Fibroblast of villous mesenchyme (primary cell): ENCODE data around the gene TEAD1. TPM values are rescaled to one million over a fixed set of nuclear protein-coding genes. Genes with fewer than 3 reads are reported as not detected.

ENCODE experiments used
- DNase-seq: peaks from one replicate; pipeline ENCODE4 v3.0.0-alpha.2; 2010; ENCODE audit warnings: low read depth
- H3K4me3 ChIP-seq: 2 replicates; pipeline ENCODE4 v1.5.1; 2011; ENCODE audit warnings: low read depth, mild to moderate bottlenecking, low read length
- total RNA-seq: library from RNA; depleted of rRNA; stranded (reverse); fragments of >200 nt; gene quantifications from 2 replicates; pipeline ENCODE4 v1.2.3, GENCODE V29; 2012
- TF ChIP-seq, protein P1 (sequence below): IDR thresholded peaks from 2 replicates; pipeline ENCODE4 v1.5.1; 2012; ENCODE audit warnings: low read depth, mild to moderate bottlenecking, low read length; ENCODE audit not compliant: insufficient read depth

The TEAD1 gene
- total RNA-seq, 1 donor = 244 TPM

DNA sequence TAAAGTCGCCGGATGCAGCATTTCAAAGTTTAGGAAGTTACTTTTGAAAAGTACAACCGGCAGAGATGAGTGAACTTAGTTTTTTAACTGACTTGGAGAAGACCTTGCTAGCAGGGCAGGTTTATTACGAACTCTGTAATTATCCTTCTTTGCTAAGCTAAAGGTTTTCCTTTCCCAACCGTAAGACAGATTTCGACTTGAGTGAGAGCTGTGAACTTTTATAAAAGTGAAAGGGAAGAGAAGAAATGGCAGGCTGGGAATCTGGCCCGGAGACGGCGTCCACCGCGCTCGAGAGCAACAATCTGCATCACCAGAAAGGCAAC, 659 bp upstream of the TEAD1 start:
- peak overlapping the region; percentile 71 for H3K4me3 ChIP-seq
- DNase-seq = no peak
- TF ChIP-seq, protein P1, sequence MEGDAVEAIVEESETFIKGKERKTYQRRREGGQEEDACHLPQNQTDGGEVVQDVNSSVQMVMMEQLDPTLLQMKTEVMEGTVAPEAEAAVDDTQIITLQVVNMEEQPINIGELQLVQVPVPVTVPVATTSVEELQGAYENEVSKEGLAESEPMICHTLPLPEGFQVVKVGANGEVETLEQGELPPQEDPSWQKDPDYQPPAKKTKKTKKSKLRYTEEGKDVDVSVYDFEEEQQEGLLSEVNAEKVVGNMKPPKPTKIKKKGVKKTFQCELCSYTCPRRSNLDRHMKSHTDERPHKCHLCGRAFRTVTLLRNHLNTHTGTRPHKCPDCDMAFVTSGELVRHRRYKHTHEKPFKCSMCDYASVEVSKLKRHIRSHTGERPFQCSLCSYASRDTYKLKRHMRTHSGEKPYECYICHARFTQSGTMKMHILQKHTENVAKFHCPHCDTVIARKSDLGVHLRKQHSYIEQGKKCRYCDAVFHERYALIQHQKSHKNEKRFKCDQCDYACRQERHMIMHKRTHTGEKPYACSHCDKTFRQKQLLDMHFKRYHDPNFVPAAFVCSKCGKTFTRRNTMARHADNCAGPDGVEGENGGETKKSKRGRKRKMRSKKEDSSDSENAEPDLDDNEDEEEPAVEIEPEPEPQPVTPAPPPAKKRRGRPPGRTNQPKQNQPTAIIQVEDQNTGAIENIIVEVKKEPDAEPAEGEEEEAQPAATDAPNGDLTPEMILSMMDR = no peak

DNA sequence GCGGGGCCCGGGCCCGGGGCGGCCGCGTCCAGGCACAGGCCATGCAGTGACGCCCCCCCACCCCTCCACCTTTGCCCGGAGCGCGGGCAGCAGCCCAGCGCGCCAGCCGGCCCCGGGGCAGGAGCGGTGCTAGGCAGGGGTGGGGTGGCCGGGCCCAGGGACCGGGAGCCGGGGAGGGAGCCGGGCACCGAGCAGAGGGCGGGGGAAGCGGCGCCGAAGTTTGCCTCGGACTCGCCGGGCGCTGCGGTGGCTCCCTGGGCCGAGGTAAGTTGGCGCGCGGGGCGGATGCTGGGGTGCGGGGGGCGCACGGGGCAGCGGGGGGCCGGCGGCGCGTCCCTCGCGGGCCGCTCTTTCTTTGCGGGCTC, 332 bp downstream of the TEAD1 start:
- H3K4me3 ChIP-seq = peak overlapping the region; percentile 85
- TF ChIP-seq, protein P1 = no peak
- DNase-seq = no peak

DNA sequence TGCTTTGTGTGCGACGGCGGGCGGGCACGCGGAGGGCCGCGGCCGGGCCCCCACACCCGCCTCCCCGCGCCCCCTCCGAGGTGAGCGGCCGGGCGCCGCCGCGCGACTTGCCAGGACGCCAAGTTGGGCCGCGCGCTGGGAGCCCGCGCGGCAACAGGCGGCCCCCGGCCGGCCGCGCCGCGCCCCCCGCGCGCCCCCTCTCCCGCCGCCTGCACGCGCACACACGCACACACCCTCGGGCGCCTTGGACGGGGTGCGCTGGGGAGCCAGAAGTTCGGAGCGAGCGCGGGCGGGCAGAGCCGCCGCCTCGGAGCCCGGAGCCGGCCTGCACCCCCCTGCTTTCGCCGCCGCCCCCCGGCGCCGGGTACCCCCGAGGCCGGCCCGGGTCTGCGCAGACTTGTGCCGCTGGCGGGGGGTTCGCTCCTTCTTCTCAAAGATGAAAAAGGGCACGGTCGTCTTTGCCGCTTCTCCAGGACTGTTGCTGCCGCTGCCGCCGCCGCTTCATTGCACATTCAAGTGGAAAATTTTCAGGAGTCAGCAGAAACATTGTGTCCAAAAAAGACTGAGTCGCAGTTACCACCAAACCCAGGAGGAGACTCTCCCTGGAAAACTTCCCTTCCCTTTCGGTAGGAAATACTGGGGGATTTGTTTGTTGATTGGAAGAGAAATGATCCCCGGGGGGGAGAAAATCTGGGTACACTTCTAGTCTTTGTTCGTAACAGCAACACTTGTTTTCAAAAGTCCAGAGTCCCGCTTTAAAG, 895 bp downstream of the TEAD1 start:
- peak overlapping the region; percentile 85 for H3K4me3 ChIP-seq
- TF ChIP-seq, protein P1 = no peak
- no peak for DNase-seq

DNA sequence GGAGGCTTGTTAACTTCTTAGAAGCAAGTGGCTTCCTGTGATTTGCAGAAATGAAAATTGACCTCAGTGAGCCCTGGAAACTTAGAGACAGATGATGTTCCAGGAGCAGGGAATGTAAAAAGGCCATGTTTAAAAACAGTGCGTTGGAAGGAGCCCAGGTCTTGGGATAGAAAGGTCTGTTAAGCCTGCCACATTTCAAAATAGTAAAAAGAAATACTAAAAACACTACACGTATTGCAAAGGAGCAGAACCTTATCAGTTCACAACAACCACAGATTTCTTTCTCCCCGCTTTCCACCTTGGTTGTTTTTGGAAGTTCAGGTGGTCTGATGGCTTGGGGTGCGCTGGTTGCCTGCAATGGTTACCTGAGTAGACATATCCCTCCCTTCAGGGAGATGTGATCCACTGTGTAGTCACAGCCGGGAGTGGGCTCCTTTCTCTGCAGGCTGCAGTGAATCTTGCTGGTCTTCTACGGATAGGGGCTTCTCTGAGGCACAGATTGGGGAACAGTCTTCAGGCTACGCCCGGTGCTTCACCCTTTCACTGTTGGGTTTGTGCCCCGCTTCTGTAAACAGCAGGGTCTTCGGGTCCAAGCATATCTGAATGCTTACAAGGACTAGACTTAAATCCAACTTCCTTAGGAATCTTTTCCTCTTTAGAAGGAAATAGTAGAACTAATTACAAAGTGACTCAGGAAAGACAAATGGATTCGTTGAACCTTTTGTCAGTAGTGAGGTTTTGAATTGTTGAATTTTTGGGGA, 1.9 kb downstream of the TEAD1 start:
- peak overlapping the region; percentile 85 for H3K4me3 ChIP-seq
- peak; percentile 83 for DNase-seq
- TF ChIP-seq, protein P1 = no peak

DNA sequence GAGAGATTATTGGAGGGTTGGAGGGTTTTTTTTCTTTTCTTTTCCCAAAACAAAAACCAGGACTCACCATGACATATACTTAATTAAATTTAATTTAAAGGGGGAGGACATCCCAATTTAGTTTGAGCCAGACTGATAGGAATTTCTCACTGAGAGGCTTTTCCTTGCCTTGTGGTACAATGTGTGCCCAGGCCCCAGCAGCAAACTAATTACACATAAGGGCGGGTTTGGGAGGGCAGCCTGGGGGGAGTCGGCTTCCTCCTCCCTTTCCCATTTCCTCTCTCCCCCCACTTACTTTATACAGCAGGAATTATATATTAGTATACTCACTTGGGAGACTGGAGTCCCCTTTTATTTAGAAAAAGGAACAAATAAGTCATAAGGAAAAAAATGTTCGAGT, 2.9 kb downstream of the TEAD1 start:
- H3K4me3 ChIP-seq = peak overlapping the region; percentile 85
- DNase-seq = peak; percentile 65
- TF ChIP-seq, protein P1 = no peak

DNA sequence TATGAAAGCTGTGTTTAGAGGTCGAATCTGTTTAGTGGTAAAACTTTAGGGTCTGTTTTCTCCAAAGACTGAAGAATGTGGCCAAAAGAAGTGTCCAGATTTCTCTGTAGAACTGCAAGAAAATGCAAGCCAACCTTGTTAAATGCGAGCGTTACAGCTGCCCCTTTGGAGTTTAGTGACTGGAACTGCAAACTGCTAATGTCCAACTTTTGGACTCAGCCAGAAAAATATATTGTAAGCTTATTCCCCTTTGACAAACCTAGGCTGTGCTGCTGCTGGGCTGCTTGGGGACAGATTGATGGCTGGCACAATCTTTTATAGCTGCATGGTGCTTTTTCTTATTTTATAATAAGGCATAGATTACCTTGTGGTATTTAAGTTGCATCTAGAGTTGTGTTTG, 3.9 kb downstream of the TEAD1 start:
- H3K4me3 ChIP-seq = peak overlapping the region; percentile 85
- DNase-seq = no peak
- TF ChIP-seq, protein P1 = no peak
